DND-41 (cell line): ENCODE measurements around the gene ZNF558.

Experiments
- ATAC-seq: fragments of 200-7000 bp; cut with Tn5 transposase; 3 replicates; pipeline ENCODE4 v1.9.1; 2021; ENCODE audit warnings: low read depth; ENCODE audit not compliant: insufficient read depth
- DNase-seq: peaks from one replicate; pipeline ENCODE4 v3.0.0-alpha.2; 2020
- H2AFZ ChIP-seq: 2 replicates; pipeline ENCODE4 v1.6.0; 2012; ENCODE audit warnings: low read depth, low read length
- H3K27ac ChIP-seq: 2 replicates; pipeline ENCODE4 v1.5.1; 2012; ENCODE audit warnings: low read length, inconsistent platforms
- H3K27me3 ChIP-seq: fragments of 200-600 bp; sonication (generic); 2 replicates; pipeline ENCODE4 v1.6.0; 2012; ENCODE audit warnings: low read length, mild to moderate bottlenecking, inconsistent platforms; ENCODE audit not compliant: insufficient read depth, poor library complexity
- H3K36me3 ChIP-seq: 2 replicates; pipeline ENCODE4 v1.5.1; 2012; ENCODE audit warnings: low read length, inconsistent platforms; ENCODE audit not compliant: insufficient read depth
- H3K4me1 ChIP-seq: 2 replicates; pipeline ENCODE4 v1.5.1; 2012; ENCODE audit warnings: mild to moderate bottlenecking, low read length; ENCODE audit not compliant: insufficient read depth
- H3K4me2 ChIP-seq: 2 replicates; pipeline ENCODE4 v1.6.0; 2012; ENCODE audit warnings: mild to moderate bottlenecking, moderate library complexity, low read length, inconsistent platforms; ENCODE audit not compliant: insufficient read depth
- H3K4me3 ChIP-seq, 2 experiments: fragments of 200-600 bp in 1 of 2; shearing (Covaris generic) in 1 of 2; 2 replicates each; pipeline ENCODE4 v1.5.1; 2012 to 2016; ENCODE audit warnings: inconsistent platforms in 2 of 2, low read length in 2 of 2, mild to moderate bottlenecking in 2 of 2, low read depth in 1 of 2, moderate library complexity in 1 of 2
- H3K79me2 ChIP-seq: 2 replicates; pipeline ENCODE4 v1.6.0; 2012; ENCODE audit warnings: low read length, inconsistent platforms; ENCODE audit not compliant: insufficient read depth
- H3K9ac ChIP-seq: 2 replicates; pipeline ENCODE4 v1.6.0; 2012; ENCODE audit warnings: low read depth, mild to moderate bottlenecking, inconsistent platforms, low read length, moderate library complexity
- H3K9me3 ChIP-seq: 2 replicates; pipeline ENCODE4 v1.5.1; 2012; ENCODE audit warnings: low read length, moderate library complexity, mild to moderate bottlenecking, inconsistent platforms; ENCODE audit not compliant: insufficient read depth, severe bottlenecking
- H4K20me1 ChIP-seq: 2 replicates; pipeline ENCODE4 v1.6.0; 2012; ENCODE audit warnings: low read length; ENCODE audit not compliant: insufficient read depth
- EZH2 ChIP-seq: IDR thresholded peaks from 3 replicates; pipeline ENCODE4 v1.6.1; 2012; ENCODE audit warnings: borderline replicate concordance, low read depth, mild to moderate bottlenecking, moderate library complexity, low read length, inconsistent platforms; ENCODE audit not compliant: severe bottlenecking
- TF ChIP-seq, protein P1 (sequence below): IDR thresholded peaks from 2 replicates; pipeline ENCODE4 v1.5.1; 2012; ENCODE audit warnings: borderline replicate concordance, low read length, moderate library complexity, mild to moderate bottlenecking; ENCODE audit not compliant: poor library complexity, severe bottlenecking; ENCODE audit errors: extremely low read depth

The ZNF558 gene

DNA sequence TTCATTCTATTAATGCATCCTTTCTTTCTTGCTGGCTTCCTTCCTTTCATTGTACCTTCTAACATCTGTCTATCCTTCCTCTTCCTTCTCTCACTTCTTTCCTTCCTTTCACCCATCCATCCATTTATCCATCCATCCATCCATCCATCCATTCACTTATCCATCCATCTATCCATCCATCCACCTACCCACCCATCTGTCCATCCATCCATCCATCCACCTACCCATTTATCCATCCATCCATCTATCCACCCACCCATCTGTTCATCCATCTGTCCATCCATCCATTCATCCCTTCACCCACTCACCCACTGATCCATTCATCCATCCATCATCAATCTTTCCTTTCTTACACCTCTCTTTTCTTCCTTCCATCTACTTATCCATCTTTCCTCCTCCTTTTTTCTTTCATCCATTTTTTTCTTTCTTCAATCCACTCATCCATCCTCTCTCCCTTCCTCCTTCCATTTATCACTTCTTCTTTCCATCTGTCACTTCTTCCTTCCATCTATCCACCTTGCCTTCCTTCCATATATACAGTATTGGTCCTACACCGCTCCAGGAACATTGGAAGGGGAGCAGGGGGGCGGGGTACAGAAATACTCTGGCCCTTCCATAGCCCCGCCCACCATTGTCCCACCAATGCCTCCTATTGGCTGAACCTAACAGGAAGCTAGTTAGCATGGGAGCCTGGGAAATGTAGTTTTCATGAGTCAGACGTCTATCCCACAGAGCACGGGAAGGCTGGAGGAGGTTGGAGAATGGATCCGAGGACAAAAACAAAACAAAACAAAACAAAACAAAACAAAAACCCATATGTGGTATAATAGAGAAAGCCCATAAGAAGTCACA lies 46.0 kb upstream of the ZNF558 start:
- TF ChIP-seq EZH2, result no peak
- TF ChIP-seq, protein P1, sequence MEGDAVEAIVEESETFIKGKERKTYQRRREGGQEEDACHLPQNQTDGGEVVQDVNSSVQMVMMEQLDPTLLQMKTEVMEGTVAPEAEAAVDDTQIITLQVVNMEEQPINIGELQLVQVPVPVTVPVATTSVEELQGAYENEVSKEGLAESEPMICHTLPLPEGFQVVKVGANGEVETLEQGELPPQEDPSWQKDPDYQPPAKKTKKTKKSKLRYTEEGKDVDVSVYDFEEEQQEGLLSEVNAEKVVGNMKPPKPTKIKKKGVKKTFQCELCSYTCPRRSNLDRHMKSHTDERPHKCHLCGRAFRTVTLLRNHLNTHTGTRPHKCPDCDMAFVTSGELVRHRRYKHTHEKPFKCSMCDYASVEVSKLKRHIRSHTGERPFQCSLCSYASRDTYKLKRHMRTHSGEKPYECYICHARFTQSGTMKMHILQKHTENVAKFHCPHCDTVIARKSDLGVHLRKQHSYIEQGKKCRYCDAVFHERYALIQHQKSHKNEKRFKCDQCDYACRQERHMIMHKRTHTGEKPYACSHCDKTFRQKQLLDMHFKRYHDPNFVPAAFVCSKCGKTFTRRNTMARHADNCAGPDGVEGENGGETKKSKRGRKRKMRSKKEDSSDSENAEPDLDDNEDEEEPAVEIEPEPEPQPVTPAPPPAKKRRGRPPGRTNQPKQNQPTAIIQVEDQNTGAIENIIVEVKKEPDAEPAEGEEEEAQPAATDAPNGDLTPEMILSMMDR, result no peak
- H3K9ac ChIP-seq, result no peak overlapping the region
- no peak overlapping the region for H2AFZ ChIP-seq
- no peaks in the 10 kb centered on the region for H3K36me3 ChIP-seq
- no peak overlapping the region for H3K4me2 ChIP-seq
- H3K27me3 ChIP-seq, result no peaks in the 10 kb centered on the region
- no peaks in the 10 kb centered on the region for H3K4me1 ChIP-seq
- no peaks in the 10 kb centered on the region for H3K9me3 ChIP-seq
- H4K20me1 ChIP-seq, result no peaks in the 10 kb centered on the region
- H3K4me3 ChIP-seq, result no peak overlapping the region
- DNase-seq, result peak; percentile 11
- no peak for ATAC-seq
- no peaks in the 10 kb centered on the region for H3K79me2 ChIP-seq
- no peak overlapping the region for H3K27ac ChIP-seq

DNA sequence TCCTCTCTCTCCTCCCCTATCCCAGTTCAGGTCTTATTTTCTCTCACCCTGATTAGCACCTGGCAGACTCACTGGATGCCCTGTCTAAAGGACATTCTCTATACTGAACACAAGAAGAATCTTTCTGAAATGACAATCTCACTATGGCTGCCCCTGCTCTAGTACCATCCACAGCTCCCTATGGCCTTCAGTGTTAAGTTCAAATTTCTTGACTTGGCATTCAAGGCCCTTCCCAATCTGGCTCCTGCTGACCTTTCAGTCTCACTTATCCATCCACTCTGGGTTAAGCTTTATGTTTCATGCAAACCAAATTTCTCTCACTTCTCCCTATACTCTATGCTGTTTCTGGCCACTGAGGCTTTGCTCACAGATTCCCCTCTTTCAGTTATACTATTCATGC lies 34.2 kb upstream of the ZNF558 start:
- H3K4me3 ChIP-seq, result no peak overlapping the region
- H3K4me1 ChIP-seq, result no peaks in the 10 kb centered on the region
- no peaks in the 10 kb centered on the region for H3K9me3 ChIP-seq
- no peaks in the 10 kb centered on the region for H3K79me2 ChIP-seq
- H3K4me2 ChIP-seq, result no peak overlapping the region
- no peak overlapping the region for H3K9ac ChIP-seq
- DNase-seq (no peak), ATAC-seq (no peak)
- H3K27me3 ChIP-seq, result no peaks in the 10 kb centered on the region
- H2AFZ ChIP-seq, result no peak overlapping the region
- H4K20me1 ChIP-seq, result no peaks in the 10 kb centered on the region
- no peaks in the 10 kb centered on the region for H3K36me3 ChIP-seq
- H3K27ac ChIP-seq, result no peak overlapping the region
- no peak for TF ChIP-seq EZH2
- TF ChIP-seq, protein P1, result no peak

DNA sequence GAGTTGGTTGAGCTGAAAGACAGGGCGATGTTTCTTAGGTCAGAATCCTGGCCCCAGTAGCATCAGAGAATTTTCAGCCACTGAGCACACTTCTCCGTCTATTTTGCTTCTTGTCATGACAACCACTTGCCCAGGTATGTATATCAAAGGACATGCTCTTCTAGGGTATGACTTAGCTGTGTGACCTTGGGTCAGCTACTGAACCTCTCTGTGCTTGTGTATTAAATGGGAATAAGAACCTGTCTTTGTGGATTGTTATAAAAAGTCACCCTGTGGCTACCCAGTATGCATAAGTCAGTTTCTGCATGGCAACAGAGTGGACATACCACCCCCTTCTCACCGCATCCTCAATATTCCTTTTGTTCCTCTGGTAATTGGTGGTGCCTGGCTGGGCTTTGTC lies 26.2 kb upstream of the ZNF558 start:
- no peak overlapping the region for H2AFZ ChIP-seq
- no peak for DNase-seq
- no peaks in the 10 kb centered on the region for H3K4me1 ChIP-seq
- no peak overlapping the region for H3K4me3 ChIP-seq
- H3K36me3 ChIP-seq, result no peaks in the 10 kb centered on the region
- H4K20me1 ChIP-seq, result no peaks in the 10 kb centered on the region
- TF ChIP-seq EZH2, result no peak
- TF ChIP-seq, protein P1, result no peak
- H3K4me2 ChIP-seq, result no peak overlapping the region
- no peak for ATAC-seq
- H3K27me3 ChIP-seq, result peaks cover 12% of the 10 kb centered on the region
- no peaks in the 10 kb centered on the region for H3K79me2 ChIP-seq
- no peak overlapping the region for H3K27ac ChIP-seq
- H3K9ac ChIP-seq, result no peak overlapping the region
- H3K9me3 ChIP-seq, result no peaks in the 10 kb centered on the region
